Right atrium auricular region (tissue), 2 donors: ENCODE data around the gene EIF1AX. TPM values are rescaled to one million over a fixed set of nuclear protein-coding genes. Genes with fewer than 3 reads are reported as not detected.

Experiments used
- DNase-seq: peaks from one replicate; pipeline ENCODE4 v3.0.0-alpha.2; 2019; ENCODE audit warnings: low spot score
- H3K27ac ChIP-seq, 2 donors: fragments of 200-600 bp; sonication (generic); 1 replicate in 1 of 2; 2 replicates in 1 of 2; pipeline ENCODE4 v1.5.1; 2016 to 2019
- H3K27me3 ChIP-seq, 2 donors: fragments of 200-600 bp; sonication (generic); one replicate each; pipeline versions ENCODE4 v1.5.1 to v1.6.0; 2017 to 2019
- H3K36me3 ChIP-seq: fragments of 200-600 bp; sonication (generic); one replicate; pipeline ENCODE4 v1.5.1; 2016
- H3K4me1 ChIP-seq, 2 donors: fragments of 200-600 bp; sonication (generic); one replicate each; pipeline versions ENCODE4 v1.5.1 to v1.6.0; 2017 to 2019
- H3K4me3 ChIP-seq, 2 donors: fragments of 200-600 bp; sonication (generic); 1 replicate in 1 of 2; 2 replicates in 1 of 2; pipeline ENCODE4 v1.5.1; 2017 to 2019; ENCODE audit warnings: mild to moderate bottlenecking in 1 of 2, moderate library complexity in 1 of 2
- H3K9me3 ChIP-seq, 2 donors: fragments of 200-600 bp; sonication (generic); one replicate each; pipeline ENCODE4 v1.5.1; 2019
- CTCF ChIP-seq, 2 donors: fragments of 200-600 bp; sonication (generic); IDR thresholded peaks; one replicate each; pipeline ENCODE4 v1.5.1; 2019; ENCODE audit warnings: antibody characterized with exemption in 2 of 2
- total RNA-seq, 2 donors: library from RNA; depleted of rRNA; stranded (reverse); fragments of >200 nt; gene quantifications; one replicate each; pipeline ENCODE4 v1.1.0, GENCODE V29; 2016

Gene EIF1AX
- total RNA-seq, 2 donors from 2014 or later, result 31.5 to 39.8 TPM

DNA sequence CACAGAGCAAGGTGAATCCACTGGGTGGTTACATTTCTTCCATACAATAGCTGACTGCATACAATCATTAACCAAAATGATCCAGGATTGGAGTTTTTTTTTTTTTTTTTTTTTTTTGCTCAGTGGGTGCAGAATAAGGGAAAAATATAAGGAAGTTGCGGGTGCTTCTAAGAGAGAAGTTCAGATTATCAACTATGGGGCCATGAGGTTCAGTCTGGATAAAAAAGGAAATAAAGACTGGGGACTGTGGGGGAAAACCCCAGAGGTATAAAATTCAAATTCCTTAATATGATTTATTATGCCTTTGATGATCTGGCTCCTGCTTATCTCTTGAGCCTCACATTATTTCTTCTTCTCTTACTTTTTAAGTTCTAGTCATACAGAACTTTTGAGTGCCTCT is 5.9 kb upstream of the EIF1AX start:
- TF ChIP-seq CTCF (IDR thresholded peaks at IDR 0.05), result no peak
- Histone ChIP-seq H3K4me3 (no peak overlapping the region), H3K4me1 (peaks cover 0 to 3% of the 10 kb centered on the region in 2 donors), H3K36me3 (no peaks in the 10 kb centered on the region), H3K27me3 (no peaks in the 10 kb centered on the region), H3K9me3 (no peaks in the 10 kb centered on the region), H3K27ac (no peak overlapping the region)
- DNase-seq, result no peak

DNA sequence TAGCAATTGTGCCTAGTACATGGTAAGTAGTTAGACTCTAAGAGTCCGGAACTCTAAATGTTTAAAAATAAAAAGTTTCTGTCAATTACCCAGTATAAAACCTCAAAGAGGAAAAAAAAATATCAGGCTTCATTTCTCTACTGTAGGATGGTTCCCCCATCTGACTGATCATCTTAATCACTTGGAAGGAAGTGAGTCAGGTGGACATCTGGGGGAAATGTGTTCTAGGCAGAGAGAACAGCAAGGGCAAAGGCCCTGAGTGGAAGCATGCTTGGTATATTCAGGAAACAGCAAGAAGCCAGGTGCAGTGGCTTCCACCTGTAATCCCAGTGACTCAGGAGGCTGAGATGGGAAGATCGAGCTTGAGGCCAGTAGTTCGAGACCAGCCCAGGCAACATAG is 2.9 kb upstream of the EIF1AX start:
- Histone ChIP-seq H3K27me3 (no peaks in the 10 kb centered on the region), H3K4me3 (no peak overlapping the region), H3K36me3 (no peaks in the 10 kb centered on the region), H3K4me1 (peaks cover 0 to 18% of the 10 kb centered on the region in 2 donors), H3K9me3 (no peaks in the 10 kb centered on the region), H3K27ac (no peak overlapping the region)
- no peak for TF ChIP-seq CTCF (IDR thresholded peaks at IDR 0.05)
- DNase-seq, result no peak

DNA sequence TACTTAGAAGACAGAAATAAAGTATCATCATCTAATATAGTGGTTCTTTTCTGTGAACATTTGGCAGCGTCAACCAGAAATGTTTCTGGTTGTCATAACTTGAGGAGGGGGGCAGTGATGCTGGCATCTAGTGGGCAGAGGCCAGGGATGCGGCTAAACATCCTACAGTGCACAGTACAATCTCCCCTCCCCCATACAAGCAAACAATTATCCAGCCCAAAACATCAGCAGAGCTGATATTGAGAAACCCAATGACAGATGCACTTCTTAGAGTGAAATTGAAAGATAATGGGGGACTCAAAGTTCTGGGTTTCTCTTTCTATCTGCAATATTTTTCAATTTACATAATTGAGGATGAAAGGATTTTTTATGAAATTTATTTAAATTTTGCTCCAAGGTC is 1.9 kb upstream of the EIF1AX start:
- Histone ChIP-seq H3K4me3 (no peak overlapping the region), H3K9me3 (no peaks in the 10 kb centered on the region), H3K4me1 (peaks cover 0 to 26% of the 10 kb centered on the region in 2 donors), H3K27ac (no peak overlapping the region), H3K27me3 (no peaks in the 10 kb centered on the region), H3K36me3 (peaks cover under 1% of the 10 kb centered on the region)
- TF ChIP-seq CTCF (IDR thresholded peaks at IDR 0.05), result no peak
- no peak for DNase-seq

GRCh38 chrX:20143111-20143510 is 1.5 kb upstream of the EIF1AX start:
- H3K9me3 ChIP-seq, result no peaks in the 10 kb centered on the region
- no peak overlapping the region for H3K4me3 ChIP-seq
- peaks cover 5% of the 10 kb centered on the region for H3K36me3 ChIP-seq
- no peak for TF ChIP-seq CTCF (IDR thresholded peaks at IDR 0.05)
- peaks cover 0 to 26% of the 10 kb centered on the region in 2 donors for H3K4me1 ChIP-seq
- no peak for DNase-seq
- no peak overlapping the region for H3K27ac ChIP-seq
- H3K27me3 ChIP-seq, result no peaks in the 10 kb centered on the region

- Histone ChIP-seq H3K27me3 (no peaks in the 10 kb centered on the region), H3K27ac (peak overlapping the region in 1 of 2 donors; percentile 92), H3K4me1 (peaks cover 0 to 26% of the 10 kb centered on the region in 2 donors), H3K4me3 (peak overlapping the region; percentile 93 to 95), H3K9me3 (no peaks in the 10 kb centered on the region), H3K36me3 (peaks cover 31% of the 10 kb centered on the region)
- TF ChIP-seq CTCF (IDR thresholded peaks at IDR 0.05), result no peak
- no peak for DNase-seq
Observed at GRCh38 chrX:20140420-20140819, 1.2 kb downstream of the EIF1AX start.

DNA sequence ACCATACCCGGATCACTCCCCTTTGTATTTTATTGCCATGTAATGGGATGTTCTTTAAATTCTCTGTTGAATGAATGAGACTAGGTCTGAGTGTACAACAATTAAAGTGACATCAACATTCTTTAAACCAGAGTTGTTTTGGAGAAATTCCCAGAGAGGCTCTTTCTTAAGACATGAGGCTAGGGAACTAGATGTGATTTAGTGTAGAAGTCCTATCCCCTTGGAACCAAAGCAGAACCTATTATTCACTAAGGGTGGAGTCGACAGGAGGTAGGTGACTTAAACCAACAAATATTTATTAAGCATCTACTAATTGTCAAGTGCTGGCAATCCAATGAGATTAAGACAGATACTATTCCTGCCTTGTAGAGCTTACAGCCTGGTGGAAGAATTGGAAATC is 1.7 kb downstream of the EIF1AX start:
- Histone ChIP-seq H3K27me3 (no peaks in the 10 kb centered on the region), H3K9me3 (no peaks in the 10 kb centered on the region), H3K36me3 (peaks cover 35% of the 10 kb centered on the region), H3K4me3 (peak overlapping the region in 1 of 2 donors; percentile 93), H3K27ac (no peak overlapping the region), H3K4me1 (peaks cover 0 to 26% of the 10 kb centered on the region in 2 donors)
- no peak for TF ChIP-seq CTCF (IDR thresholded peaks at IDR 0.05)
- no peak for DNase-seq
